Hepatocyte (in vitro differentiated cells): Measurements from ENCODE around the gene DOCK2. TPM values are rescaled to one million over a fixed set of nuclear protein-coding genes. Genes with fewer than 3 reads are reported as not detected.

Source experiments
- DNase-seq: peaks from one replicate; pipeline ENCODE4 v3.0.0-alpha.2; 2016; ENCODE audit warnings: low spot score
- H2AFZ ChIP-seq: fragments of 200-600 bp; sonication (generic); 2 replicates; pipeline ENCODE4 v1.6.0; 2016; ENCODE audit warnings: antibody characterized with exemption, mild to moderate bottlenecking
- H3K27ac ChIP-seq: fragments of 200-600 bp; sonication (generic); 2 replicates; pipeline ENCODE4 v1.5.1; 2016; ENCODE audit warnings: mild to moderate bottlenecking
- H3K27me3 ChIP-seq: fragments of 200-600 bp; sonication (generic); 2 replicates; pipeline ENCODE4 v1.6.1; 2016
- H3K36me3 ChIP-seq: fragments of 200-600 bp; sonication (generic); replicated peaks from 2 replicates; pipeline ENCODE4 v1.5.1; 2016; ENCODE audit warnings: low read depth; ENCODE audit not compliant: insufficient read depth
- H3K4me1 ChIP-seq: fragments of 200-600 bp; sonication (generic); 2 replicates; pipeline ENCODE4 v1.5.1; 2016; ENCODE audit warnings: mild to moderate bottlenecking, moderate library complexity; ENCODE audit not compliant: insufficient read depth
- H3K4me2 ChIP-seq: fragments of 200-600 bp; sonication (generic); 2 replicates; pipeline ENCODE4 v1.6.0; 2016
- H3K4me3 ChIP-seq: fragments of 200-600 bp; sonication (generic); 2 replicates; pipeline ENCODE4 v1.5.1; 2016; ENCODE audit warnings: mild to moderate bottlenecking
- H3K79me2 ChIP-seq: fragments of 200-600 bp; sonication (generic); 2 replicates; pipeline ENCODE4 v1.6.0; 2017; ENCODE audit warnings: mild to moderate bottlenecking
- H3K9me2 ChIP-seq: fragments of 200-600 bp; sonication (generic); replicated peaks from 2 replicates; pipeline ENCODE4 v1.6.0; 2017; ENCODE audit warnings: mild to moderate bottlenecking; ENCODE audit not compliant: insufficient read depth
- H3K9me3 ChIP-seq: fragments of 200-600 bp; sonication (generic); 2 replicates; pipeline ENCODE4 v1.5.1; 2016; ENCODE audit warnings: low read depth, mild to moderate bottlenecking
- H4K20me1 ChIP-seq: fragments of 200-600 bp; sonication (generic); 2 replicates; pipeline ENCODE4 v1.6.0; 2016; ENCODE audit warnings: mild to moderate bottlenecking; ENCODE audit not compliant: insufficient read depth, poor library complexity, severe bottlenecking
- EZH2 ChIP-seq: fragments of 200-600 bp; sonication (generic); IDR thresholded peaks from 2 replicates; pipeline ENCODE4 v1.6.1; 2016; ENCODE audit warnings: antibody characterized with exemption, mild to moderate bottlenecking, borderline replicate concordance
- EZH2phosphoT487 ChIP-seq: fragments of 200-600 bp; sonication (generic); IDR thresholded peaks from one replicate; pipeline ENCODE4 v1.6.1; 2018; ENCODE audit warnings: antibody characterized with exemption, mild to moderate bottlenecking, low read depth, moderate library complexity; ENCODE audit not compliant: unreplicated experiment, severe bottlenecking
- WGBS: methylation state at CpG from one replicate; pipeline ENCODE4 v1.1.6; 2016; ENCODE audit warnings: low lambda C conversion rate; ENCODE audit errors: missing lambda C conversion rate; 5-methylcytosine and 5-hydroxymethylcytosine counted together
- polyA plus RNA-seq: library from polyadenylated mRNA; unstranded; fragments of >200 nt; fragmentation: Nextera tagmentation; extraction: Ambion mirVana; gene quantifications from 2 replicates; pipeline ENCODE4 v1.2.1, GENCODE V29; 2016
- total RNA-seq: library from RNA; depleted of rRNA; stranded (reverse); fragments of >200 nt; gene quantifications from 2 replicates; pipeline ENCODE4 v1.2.3, GENCODE V29; 2014
- TF ChIP-seq, protein P1 (sequence below): fragments of 200-600 bp; sonication (generic); IDR thresholded peaks from 2 replicates; pipeline ENCODE4 v1.5.1; 2016; ENCODE audit warnings: antibody characterized with exemption, mild to moderate bottlenecking; ENCODE audit not compliant: poor library complexity

The DOCK2 gene
- total and polyA plus RNA-seq, 2 experiments from 2014 or later, result 0.60 TPM; not detected in 1

- H3K9me2 ChIP-seq, result no peaks in the 10 kb centered on the region
Measured at GRCh38 chr5:169920474-169920873, 283.4 kb downstream of the DOCK2 start.

DNA sequence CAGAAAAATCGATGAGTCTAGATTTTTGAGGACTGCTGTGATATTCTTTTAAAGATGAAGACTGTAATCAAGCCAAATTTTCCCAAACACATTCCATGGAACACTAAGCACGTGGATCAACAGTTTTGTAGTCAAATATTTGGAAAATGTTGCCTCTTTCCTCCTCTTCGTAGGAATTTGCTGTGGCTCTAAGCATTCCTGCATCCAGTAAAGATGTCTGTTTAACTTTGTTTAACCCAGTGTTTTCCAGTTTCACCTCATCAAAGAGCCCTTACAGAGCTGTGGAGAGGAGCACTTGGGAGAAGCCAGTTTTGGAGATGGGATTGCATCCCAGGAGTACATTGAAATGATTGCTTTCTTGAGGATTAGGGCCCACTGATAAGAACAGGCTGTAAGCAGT, 284.3 kb downstream of the DOCK2 start:
- H3K36me3 ChIP-seq, result no peaks in the 10 kb centered on the region
- no peak overlapping the region for H2AFZ ChIP-seq
- TF ChIP-seq EZH2phosphoT487 (no peak), EZH2 (no peak)
- TF ChIP-seq, protein P1, sequence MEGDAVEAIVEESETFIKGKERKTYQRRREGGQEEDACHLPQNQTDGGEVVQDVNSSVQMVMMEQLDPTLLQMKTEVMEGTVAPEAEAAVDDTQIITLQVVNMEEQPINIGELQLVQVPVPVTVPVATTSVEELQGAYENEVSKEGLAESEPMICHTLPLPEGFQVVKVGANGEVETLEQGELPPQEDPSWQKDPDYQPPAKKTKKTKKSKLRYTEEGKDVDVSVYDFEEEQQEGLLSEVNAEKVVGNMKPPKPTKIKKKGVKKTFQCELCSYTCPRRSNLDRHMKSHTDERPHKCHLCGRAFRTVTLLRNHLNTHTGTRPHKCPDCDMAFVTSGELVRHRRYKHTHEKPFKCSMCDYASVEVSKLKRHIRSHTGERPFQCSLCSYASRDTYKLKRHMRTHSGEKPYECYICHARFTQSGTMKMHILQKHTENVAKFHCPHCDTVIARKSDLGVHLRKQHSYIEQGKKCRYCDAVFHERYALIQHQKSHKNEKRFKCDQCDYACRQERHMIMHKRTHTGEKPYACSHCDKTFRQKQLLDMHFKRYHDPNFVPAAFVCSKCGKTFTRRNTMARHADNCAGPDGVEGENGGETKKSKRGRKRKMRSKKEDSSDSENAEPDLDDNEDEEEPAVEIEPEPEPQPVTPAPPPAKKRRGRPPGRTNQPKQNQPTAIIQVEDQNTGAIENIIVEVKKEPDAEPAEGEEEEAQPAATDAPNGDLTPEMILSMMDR, result no peak
- no peaks in the 10 kb centered on the region for H3K79me2 ChIP-seq
- H3K27ac ChIP-seq, result no peak overlapping the region
- no peaks in the 10 kb centered on the region for H3K4me1 ChIP-seq
- peaks cover 3% of the 10 kb centered on the region for H3K27me3 ChIP-seq
- no peaks in the 10 kb centered on the region for H4K20me1 ChIP-seq
- WGBS, result 40% methylated on average over 3 of the region's 3 CpGs
- no peak for DNase-seq
- H3K4me2 ChIP-seq, result no peak overlapping the region
- H3K4me3 ChIP-seq, result no peak overlapping the region
- no peaks in the 10 kb centered on the region for H3K9me3 ChIP-seq
- H3K9me2 ChIP-seq, result no peaks in the 10 kb centered on the region

More at GRCh38 chr5:169920474-169920873, 283.4 kb downstream of the DOCK2 start:
- no peak for DNase-seq
- no peak overlapping the region for H3K4me2 ChIP-seq
- H3K36me3 ChIP-seq, result no peaks in the 10 kb centered on the region
- TF ChIP-seq EZH2phosphoT487 (no peak), EZH2 (no peak)
- TF ChIP-seq, protein P1, result no peak
- no peak overlapping the region for H3K27ac ChIP-seq
- no peak overlapping the region for H2AFZ ChIP-seq
- H3K9me3 ChIP-seq, result no peaks in the 10 kb centered on the region
- H3K79me2 ChIP-seq, result no peaks in the 10 kb centered on the region
- H3K27me3 ChIP-seq, result peaks cover 3% of the 10 kb centered on the region
- H4K20me1 ChIP-seq, result no peaks in the 10 kb centered on the region
- H3K4me3 ChIP-seq, result no peak overlapping the region
- no peaks in the 10 kb centered on the region for H3K4me1 ChIP-seq
- WGBS, result 76% methylated on average over 3 of the region's 3 CpGs

DNA sequence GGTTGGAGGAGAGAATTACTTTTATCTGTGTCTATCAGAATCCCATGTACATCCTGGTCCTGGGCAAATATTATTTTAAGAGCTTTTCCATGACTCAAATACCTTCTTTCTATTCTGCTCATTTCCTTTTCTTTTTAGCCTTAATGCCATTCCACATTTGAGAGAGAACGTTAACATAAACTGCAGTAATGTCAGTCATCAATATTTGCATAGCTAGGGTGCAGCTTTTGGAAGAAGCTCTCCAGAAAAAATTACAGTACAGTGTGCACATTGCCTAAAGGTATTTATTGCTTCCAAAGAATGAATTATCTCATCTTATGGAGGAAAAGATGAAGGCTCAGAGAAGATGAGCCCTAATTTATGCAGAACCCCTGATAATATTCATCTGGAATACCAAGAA, 284.9 kb downstream of the DOCK2 start:
- no peak for DNase-seq
- Histone ChIP-seq H3K4me3 (no peak overlapping the region), H3K36me3 (no peaks in the 10 kb centered on the region), H3K4me2 (no peak overlapping the region), H3K27ac (no peak overlapping the region), H3K4me1 (no peaks in the 10 kb centered on the region), H2AFZ (no peak overlapping the region), H4K20me1 (no peaks in the 10 kb centered on the region), H3K9me2 (no peaks in the 10 kb centered on the region), H3K79me2 (no peaks in the 10 kb centered on the region), H3K27me3 (peaks cover 3% of the 10 kb centered on the region), H3K9me3 (no peaks in the 10 kb centered on the region)
- 39% methylated on average over 1 of the region's 1 CpG for WGBS
- no peak for TF ChIP-seq EZH2
- TF ChIP-seq, protein P1, result no peak
- no peak for TF ChIP-seq EZH2phosphoT487

- no peak for DNase-seq
- Histone ChIP-seq H3K4me1 (no peaks in the 10 kb centered on the region), H3K36me3 (no peaks in the 10 kb centered on the region), H3K27me3 (peaks cover 3% of the 10 kb centered on the region), H3K79me2 (no peaks in the 10 kb centered on the region), H3K9me3 (no peaks in the 10 kb centered on the region), H3K4me2 (no peak overlapping the region), H3K9me2 (no peaks in the 10 kb centered on the region), H4K20me1 (no peaks in the 10 kb centered on the region), H3K4me3 (no peak overlapping the region), H3K27ac (no peak overlapping the region), H2AFZ (no peak overlapping the region)
- WGBS, result 89% methylated on average over 1 of the region's 1 CpG
- TF ChIP-seq EZH2 (no peak), EZH2phosphoT487 (no peak)
- TF ChIP-seq, protein P1, result no peak
Measured at GRCh38 chr5:169922474-169922873, 285.4 kb downstream of the DOCK2 start.
